ENCODE results near the gene PIK3C2G.

GRCh38 chr12:18283831-18284230 is 22.5 kb downstream of the PIK3C2G start:
- TF ChIP-seq CTCF (conservative IDR thresholded peaks at IDR 0.05; ENCODE audit: low read depth, low read length) (no peak), POLR2A (IDR thresholded peaks at IDR 0.05; ENCODE audit: low read depth, low read length) (no peak), FOS (IDR thresholded peaks at IDR 0.05; ENCODE audit: low read depth, low read length) (no peak), CEBPB (IDR thresholded peaks at IDR 0.05; ENCODE audit: low read depth, low read length) (no peak), USF2 (IDR thresholded peaks at IDR 0.05; ENCODE audit: low read depth, low read length) (no peak), SMC3 (IDR thresholded peaks at IDR 0.05; ENCODE audit: low read depth, low read length) (no peak), MAZ (IDR thresholded peaks at IDR 0.05; ENCODE audit: borderline replicate concordance, low read depth, low read length) (no peak), RFX5 (IDR thresholded peaks at IDR 0.05; ENCODE audit: low read depth, low read length) (no peak), ELK1 (IDR thresholded peaks at IDR 0.05; ENCODE audit: borderline replicate concordance, low read depth, low read length) (no peak), RAD21 (IDR thresholded peaks at IDR 0.05; ENCODE audit: low read length) (no peak), CHD1 (IDR thresholded peaks at IDR 0.05; ENCODE audit: low read depth, low read length) (no peak), NFE2L2 (IDR thresholded peaks at IDR 0.05; ENCODE audit: low read depth, low read length) (no peak)

Data from IMR-90 (cell line).